GM13976 (cell line): ENCODE measurements around the gene DARS1.

Source experiments
- DNase-seq: peaks from one replicate; pipeline ENCODE4 v3.0.0; 2012; ENCODE audit warnings: low spot score
- CTCF ChIP-seq: IDR thresholded peaks from 2 replicates; pipeline ENCODE4 v1.5.1; 2012; ENCODE audit warnings: borderline replicate concordance, mild to moderate bottlenecking; ENCODE audit not compliant: insufficient read depth; ENCODE audit errors: extremely low read depth, missing control alignments, control extremely low read depth
- in situ Hi-C: fragments of 300-500 bp; cut with MboI; formaldehyde crosslinking; loops from one replicate; pipeline ENCODE4 v1.12.0; 2022; ENCODE audit warnings: low sequenced_read_pairs, mixed read lengths, inconsistent platforms; ENCODE audit not compliant: unreplicated experiment

The DARS1 gene

GRCh38 chr2:135903650-135904049, 81.8 kb downstream of the DARS1 start:
- TF ChIP-seq CTCF = no peak
- in situ Hi-C loops = no loop called here
- DNase-seq = no peak

GRCh38 chr2:135899567-135899966, 85.9 kb downstream of the DARS1 start:
- no peak for DNase-seq
- in situ Hi-C loops = no loop called here
- TF ChIP-seq CTCF = no peak

GRCh38 chr2:135898234-135898786, 87.1 kb downstream of the DARS1 start:
- no peak for TF ChIP-seq CTCF
- no peak for DNase-seq
- in situ Hi-C loops = no loop called here

GRCh38 chr2:135894930-135895329, 90.5 kb downstream of the DARS1 start:
- TF ChIP-seq CTCF = no peak
- in situ Hi-C loops = no loop called here

GRCh38 chr2:135893374-135893794, 92.0 kb downstream of the DARS1 start:
- in situ Hi-C loops = no loop called here
- no peak for DNase-seq

More at GRCh38 chr2:135894930-135895329, 90.5 kb downstream of the DARS1 start:
- no peak for DNase-seq

GRCh38 chr2:135890835-135891234, 94.6 kb downstream of the DARS1 start:
- in situ Hi-C loops = no loop called here
- no peak for DNase-seq
- TF ChIP-seq CTCF = no peak

More at GRCh38 chr2:135893374-135893794, 92.0 kb downstream of the DARS1 start:
- no peak for TF ChIP-seq CTCF
